HEK293 (cell line): ENCODE results near the gene ADM2.

Experiments
- CTCF ChIA-PET: fragments of 350-600 bp; formaldehyde crosslinking; extraction: SDS; loops from one replicate; lab custom pipeline; 2021; ENCODE audit warnings: antibody characterized with exemption; lab: Yijun Ruan, JAX
- POLR2A ChIA-PET: fragments of 300-600 bp; formaldehyde crosslinking; extraction: SDS; loops from one replicate; lab custom pipeline; 2020; ENCODE audit warnings: antibody characterized with exemption, inconsistent platforms; lab: Yijun Ruan, JAX
- H3K27ac ChIP-seq: fragments of 200-500 bp; sonication (Bioruptor generic); 2 replicates; pipeline ENCODE4 v1.5.1; 2014; ENCODE audit warnings: low read depth, low read length, control low read depth, inconsistent platforms; ENCODE audit errors: extremely low read depth
- H3K36me3 ChIP-seq, 2 experiments: fragments of 200-500 bp in 1 of 2; sonication (Bioruptor generic) in 1 of 2; 1 replicate in 1 of 2; 2 replicates in 1 of 2; pipeline ENCODE4 v1.5.1; 2014 to 2017; ENCODE audit warnings: inconsistent platforms in 2 of 2, low read length in 2 of 2; ENCODE audit not compliant: control insufficient read depth in 2 of 2, insufficient read depth in 1 of 2
- H3K4me1 ChIP-seq: fragments of 200-500 bp; sonication (Bioruptor generic); 2 replicates; pipeline ENCODE4 v1.5.1; 2014; ENCODE audit warnings: mild to moderate bottlenecking, low read length, inconsistent platforms; ENCODE audit not compliant: control insufficient read depth, insufficient read depth
- H3K4me3 ChIP-seq: 2 replicates; pipeline ENCODE4 v1.5.1; 2011; ENCODE audit warnings: low read depth, mild to moderate bottlenecking, control low read depth, low read length, moderate library complexity
- H3K9me3 ChIP-seq: fragments of 200-500 bp; sonication (Bioruptor generic); 2 replicates; pipeline ENCODE4 v1.5.1; 2014; ENCODE audit warnings: low read depth, low read length, inconsistent platforms; ENCODE audit not compliant: control insufficient read depth, insufficient read depth
- BCL11B ChIP-seq: fragments of 450-650 bp; formaldehyde crosslinking; IDR thresholded peaks from 2 replicates; pipeline ENCODE4 v1.5.1; 2016; ENCODE audit warnings: low read depth, missing biosample characterization, missing genetic modification characterization
- GLIS1 ChIP-seq: fragments of 450-650 bp; formaldehyde crosslinking; IDR thresholded peaks from 2 replicates; pipeline ENCODE4 v1.5.1; 2016; ENCODE audit warnings: missing biosample characterization, missing genetic modification characterization
- GLIS2 ChIP-seq: fragments of 450-650 bp; formaldehyde crosslinking; IDR thresholded peaks from 2 replicates; pipeline ENCODE4 v1.5.1; 2016; ENCODE audit warnings: missing biosample characterization, missing genetic modification characterization
- KLF7 ChIP-seq: fragments of 450-650 bp; formaldehyde crosslinking; IDR thresholded peaks from 2 replicates; pipeline ENCODE4 v1.5.1; 2016; ENCODE audit warnings: missing biosample characterization, missing genetic modification characterization, borderline replicate concordance
- OSR2 ChIP-seq: fragments of 450-650 bp; formaldehyde crosslinking; IDR thresholded peaks from 2 replicates; pipeline ENCODE4 v1.5.1; 2016; ENCODE audit warnings: missing biosample characterization, missing genetic modification characterization
- SALL2 ChIP-seq: fragments of 450-650 bp; formaldehyde crosslinking; IDR thresholded peaks from 2 replicates; pipeline ENCODE4 v1.5.0; 2017; ENCODE audit warnings: missing biosample characterization, mild to moderate bottlenecking, missing genetic modification characterization, borderline replicate concordance
- SCRT2 ChIP-seq: fragments of 450-650 bp; formaldehyde crosslinking; IDR thresholded peaks from 2 replicates; pipeline ENCODE4 v1.5.1; 2016; ENCODE audit warnings: missing biosample characterization, missing genetic modification characterization
- SETDB1 ChIP-seq: IDR thresholded peaks from one replicate; pipeline ENCODE4 v1.6.1; 2017; ENCODE audit warnings: mild to moderate bottlenecking, low read length, moderate library complexity, mixed read lengths; ENCODE audit not compliant: insufficient read length
- SP7 ChIP-seq: fragments of 450-650 bp; formaldehyde crosslinking; IDR thresholded peaks from 2 replicates; pipeline ENCODE4 v1.5.1; 2016; ENCODE audit warnings: missing biosample characterization, missing genetic modification characterization
- WT1 ChIP-seq: fragments of 450-650 bp; formaldehyde crosslinking; IDR thresholded peaks from 2 replicates; pipeline ENCODE4 v1.5.1; 2016; ENCODE audit warnings: missing biosample characterization, missing genetic modification characterization
- ZBTB17 ChIP-seq: fragments of 450-650 bp; formaldehyde crosslinking; IDR thresholded peaks from 2 replicates; pipeline ENCODE4 v1.5.1; 2016; ENCODE audit warnings: missing biosample characterization, missing genetic modification characterization
- ZBTB48 ChIP-seq: fragments of 450-650 bp; formaldehyde crosslinking; IDR thresholded peaks from 2 replicates; pipeline ENCODE4 v1.5.1; 2016; ENCODE audit warnings: missing biosample characterization, missing genetic modification characterization
- ZBTB49 ChIP-seq: fragments of 450-650 bp; formaldehyde crosslinking; IDR thresholded peaks from 2 replicates; pipeline ENCODE4 v1.5.1; 2016; ENCODE audit warnings: missing biosample characterization, missing genetic modification characterization, low read depth
- ZBTB6 ChIP-seq: fragments of 450-650 bp; formaldehyde crosslinking; IDR thresholded peaks from 2 replicates; pipeline ENCODE4 v1.5.1; 2017; ENCODE audit warnings: missing biosample characterization, missing genetic modification characterization
- ZBTB8A ChIP-seq: fragments of 450-650 bp; formaldehyde crosslinking; IDR thresholded peaks from 2 replicates; pipeline ENCODE4 v1.5.1; 2016; ENCODE audit warnings: missing biosample characterization, missing genetic modification characterization
- ZNF114 ChIP-seq: fragments of 450-650 bp; formaldehyde crosslinking; IDR thresholded peaks from 2 replicates; pipeline ENCODE4 v1.5.0; 2017; ENCODE audit warnings: missing biosample characterization, missing genetic modification characterization
- ZNF155 ChIP-seq: fragments of 450-650 bp; formaldehyde crosslinking; IDR thresholded peaks from 2 replicates; pipeline ENCODE4 v1.5.1; 2016; ENCODE audit warnings: missing biosample characterization, missing genetic modification characterization
- ZNF157 ChIP-seq: fragments of 450-650 bp; formaldehyde crosslinking; IDR thresholded peaks from 2 replicates; pipeline ENCODE4 v1.5.1; 2016; ENCODE audit warnings: missing biosample characterization, missing genetic modification characterization
- ZNF18 ChIP-seq: fragments of 450-650 bp; formaldehyde crosslinking; IDR thresholded peaks from 2 replicates; pipeline ENCODE4 v1.5.1; 2016; ENCODE audit warnings: missing biosample characterization, missing genetic modification characterization
- ZNF24 ChIP-seq: fragments of 450-650 bp; formaldehyde crosslinking; IDR thresholded peaks from 2 replicates; pipeline ENCODE4 v1.5.1; 2016; ENCODE audit warnings: missing biosample characterization, missing genetic modification characterization
- ZNF423 ChIP-seq: fragments of 450-650 bp; formaldehyde crosslinking; IDR thresholded peaks from 2 replicates; pipeline ENCODE4 v1.5.1; 2016; ENCODE audit warnings: missing biosample characterization, missing genetic modification characterization
- ZNF48 ChIP-seq: fragments of 450-650 bp; formaldehyde crosslinking; IDR thresholded peaks from 2 replicates; pipeline ENCODE4 v1.5.1; 2016; ENCODE audit warnings: missing biosample characterization, missing genetic modification characterization
- ZNF514 ChIP-seq: fragments of 450-650 bp; formaldehyde crosslinking; IDR thresholded peaks from 2 replicates; pipeline ENCODE4 v1.5.1; 2016; ENCODE audit warnings: missing biosample characterization, missing genetic modification characterization
- ZNF571 ChIP-seq: fragments of 450-650 bp; formaldehyde crosslinking; IDR thresholded peaks from 2 replicates; pipeline ENCODE4 v1.5.0; 2017; ENCODE audit warnings: missing biosample characterization, missing genetic modification characterization
- ZNF621 ChIP-seq: fragments of 450-650 bp; formaldehyde crosslinking; IDR thresholded peaks from 2 replicates; pipeline ENCODE4 v1.5.1; 2017; ENCODE audit warnings: missing biosample characterization, missing genetic modification characterization
- ZNF623 ChIP-seq: fragments of 450-650 bp; formaldehyde crosslinking; IDR thresholded peaks from 2 replicates; pipeline ENCODE4 v1.5.1; 2016; ENCODE audit warnings: missing biosample characterization, missing genetic modification characterization
- ZNF677 ChIP-seq: fragments of 450-650 bp; IDR thresholded peaks from 2 replicates; pipeline ENCODE4 v1.5.0; 2018; ENCODE audit warnings: missing biosample characterization, mild to moderate bottlenecking, missing genetic modification characterization, moderate library complexity
- ZNF707 ChIP-seq: fragments of 450-650 bp; formaldehyde crosslinking; IDR thresholded peaks from 2 replicates; pipeline ENCODE4 v1.5.1; 2016; ENCODE audit warnings: missing biosample characterization, missing genetic modification characterization
- ZNF792 ChIP-seq: fragments of 450-650 bp; formaldehyde crosslinking; IDR thresholded peaks from 2 replicates; pipeline ENCODE4 v1.5.1; 2016; ENCODE audit warnings: missing biosample characterization, missing genetic modification characterization
- ZNF843 ChIP-seq: fragments of 450-650 bp; formaldehyde crosslinking; IDR thresholded peaks from 2 replicates; pipeline ENCODE4 v1.5.1; 2016; ENCODE audit warnings: missing biosample characterization, missing genetic modification characterization

Gene ADM2

GRCh38 chr22:50440544-50441249, 40.6 kb upstream of the ADM2 start (continued):
- TF ChIP-seq ZNF621 (no peak), ZNF18 (tag by site-specific recombination) (no peak), ZNF843 (no peak), KLF7 (tag by site-specific recombination) (no peak), ZNF157 (no peak), ZNF155 (no peak), ZNF514 (tag by site-specific recombination) (no peak), ZNF707 (no peak), ZBTB6 (tag by site-specific recombination) (no peak), SCRT2 (peak; percentile 68), OSR2 (no peak)
- TF ChIP-seq, all 188 proteins: peak for 8

GRCh38 chr22:50441428-50441993, 39.8 kb upstream of the ADM2 start:
- no peak overlapping the region for H3K27ac ChIP-seq
- peaks cover 0 to 87% of the 10 kb centered on the region in 2 experiments; a peak in 1 of 3 replicates for H3K36me3 ChIP-seq
- no peaks in the 10 kb centered on the region for H3K9me3 ChIP-seq
- no peak overlapping the region for H3K4me3 ChIP-seq
- ChIA-PET POLR2A (interaction anchor here (0.6 kb wide), 1 partner anchor 55 kb away, joined by 6 read pairs; no protein-coding TSS in a partner anchor), CTCF (no interaction called here)
- TF ChIP-seq ZNF623 (tag by site-specific recombination) (peak; percentile 88), ZNF423 (tag by site-specific recombination) (no peak)
- no peaks in the 10 kb centered on the region; the same call in 1 of the 2 replicates for H3K4me1 ChIP-seq

GRCh38 chr22:50443197-50443596, 38.1 kb upstream of the ADM2 start:
- Histone ChIP-seq H3K36me3 (peaks cover 0 to 88% of the 10 kb centered on the region in 2 experiments; a peak in 1 of 3 replicates), H3K4me3 (no peak overlapping the region), H3K4me1 (no peaks in the 10 kb centered on the region; the same call in 1 of the 2 replicates), H3K9me3 (no peaks in the 10 kb centered on the region), H3K27ac (peak overlapping the region; percentile 58; the same call in 1 of the 2 replicates)
- ChIA-PET POLR2A (interaction anchor here (0.9 to 3.0 kb wide), 2 partner anchors 27 to 192 kb away, joined by 3 to 9 read pairs; partner anchors contain the start of gene HDAC10), CTCF (interaction anchor here (1.5 kb wide), 1 partner anchor 82 kb away, joined by 4 read pairs; the partner anchor contains the start of gene SCO2)
- TF ChIP-seq ZNF621, result no peak
- no peak for TF ChIP-seq WT1
- TF ChIP-seq ZNF24 (tag by site-specific recombination), result no peak
- peak; percentile 34; the same call in 1 of the 2 replicates for TF ChIP-seq GLIS1 (tag by site-specific recombination)
- no peak for TF ChIP-seq ZBTB48 (tag by site-specific recombination)
- no peak for TF ChIP-seq ZBTB8A (tag by site-specific recombination)
- peak; percentile 66 for TF ChIP-seq GLIS2
- TF ChIP-seq SALL2, result no peak
- TF ChIP-seq BCL11B, result no peak
- TF ChIP-seq ZNF48 (tag by site-specific recombination), result no peak
- TF ChIP-seq ZNF677, result no peak
- TF ChIP-seq ZNF571 (tag by site-specific recombination), result no peak
- no peak for TF ChIP-seq SETDB1
- TF ChIP-seq ZBTB49 (tag by site-specific recombination), result no peak
- no peak for TF ChIP-seq ZNF792 (tag by site-specific recombination)
- TF ChIP-seq ZBTB17 (tag by site-specific recombination), result 0 out of 2 replicates have a peak, but pooled peaks have one; percentile 42
- no peak for TF ChIP-seq SP7 (tag by site-specific recombination)
- no peak for TF ChIP-seq ZNF114 (tag by site-specific recombination)
